ENCODE measurements around the gene RYR3.

RYR3 gene

DNA sequence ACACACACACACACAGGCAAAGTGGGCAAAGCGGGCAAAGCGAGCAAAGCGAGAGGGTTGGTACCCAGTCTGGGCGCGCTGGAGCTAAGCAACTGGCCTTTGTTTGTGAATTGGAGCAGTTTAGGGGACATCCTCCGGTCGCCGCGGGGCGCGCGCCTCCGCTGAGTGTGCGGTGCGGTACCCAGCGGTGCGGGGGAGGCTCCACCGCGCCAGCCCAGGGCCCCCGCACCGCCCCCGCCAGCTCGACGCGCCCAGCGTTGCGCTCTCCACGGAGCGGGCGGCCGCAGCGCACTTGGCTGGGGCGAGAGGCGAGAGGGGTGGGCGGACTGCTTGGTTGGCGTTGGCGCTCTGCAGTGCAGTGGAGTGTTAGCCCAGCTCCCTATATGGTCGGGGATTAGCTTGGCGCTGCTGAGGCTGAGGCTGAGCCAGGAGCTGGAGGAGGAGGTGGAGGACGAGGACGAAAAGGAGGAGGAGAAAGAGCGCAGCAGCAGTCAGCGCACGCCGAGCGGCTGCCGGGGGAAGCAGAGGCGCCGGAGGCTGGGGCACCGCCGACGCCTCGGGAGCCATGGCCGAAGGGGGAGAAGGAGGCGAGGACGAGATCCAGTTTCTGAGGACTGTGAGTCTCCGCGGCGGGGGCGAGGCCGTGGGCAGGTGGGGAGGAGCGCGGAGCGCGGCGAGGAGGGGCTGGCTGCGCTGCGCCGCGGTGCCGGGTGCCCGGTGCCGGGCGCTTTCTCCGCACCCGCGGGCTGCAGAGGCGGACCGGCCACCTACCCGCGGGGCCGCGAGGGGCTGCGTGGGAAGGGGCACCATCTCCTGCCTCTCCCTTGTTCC, at the start of gene RYR3:
Gene RYR3 (plus strand): TSS at position 487 of the 831 bp plus-strand sequence. CDS start 79 bp downstream, at position 566.
- no peak for DNase-seq (ENCODE audit: low read depth in 2 of 2)

DNA sequence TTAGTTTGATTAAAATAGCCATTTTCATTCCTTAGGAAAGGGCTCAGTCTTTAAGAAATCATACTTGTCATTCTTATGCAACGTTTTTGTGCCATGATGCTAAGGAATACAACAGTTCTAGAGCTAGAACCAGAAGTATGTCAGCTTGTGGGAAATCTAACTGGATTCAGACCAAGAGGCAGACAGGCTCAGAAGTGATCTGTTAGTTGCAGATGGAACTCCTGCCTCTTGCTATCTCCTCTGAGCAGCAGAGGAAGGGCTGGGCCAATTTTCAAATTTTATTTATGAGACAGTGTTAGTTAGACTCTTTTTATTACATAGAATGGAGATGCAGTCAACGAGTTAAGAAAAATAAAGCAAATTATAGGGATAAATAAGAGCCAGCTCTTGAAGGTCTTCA, 48.5 kb upstream of the RYR3 start:
- no peak for DNase-seq (ENCODE audit: low read depth in 2 of 2)

DNA sequence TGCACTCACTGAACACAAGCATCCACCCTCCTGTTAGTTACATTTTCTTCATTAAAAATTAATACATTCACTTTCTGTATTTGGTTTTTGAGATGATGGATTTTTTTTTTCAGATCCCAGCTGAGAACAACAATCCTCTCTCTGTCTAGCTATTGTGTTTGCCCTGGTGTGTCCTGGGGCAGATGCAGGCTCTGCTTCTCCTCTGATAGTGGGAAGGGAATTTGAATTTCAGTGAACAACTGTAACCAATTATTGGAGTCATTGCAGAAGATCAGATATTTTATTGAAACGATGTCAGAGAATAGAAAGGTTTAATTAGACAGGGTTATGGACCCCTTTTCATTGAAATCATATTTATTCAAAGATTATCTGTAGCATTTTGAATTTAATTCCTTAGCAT, 33.1 kb upstream of the RYR3 start:
- no peak for DNase-seq (ENCODE audit: low read depth in 2 of 2)

DNA sequence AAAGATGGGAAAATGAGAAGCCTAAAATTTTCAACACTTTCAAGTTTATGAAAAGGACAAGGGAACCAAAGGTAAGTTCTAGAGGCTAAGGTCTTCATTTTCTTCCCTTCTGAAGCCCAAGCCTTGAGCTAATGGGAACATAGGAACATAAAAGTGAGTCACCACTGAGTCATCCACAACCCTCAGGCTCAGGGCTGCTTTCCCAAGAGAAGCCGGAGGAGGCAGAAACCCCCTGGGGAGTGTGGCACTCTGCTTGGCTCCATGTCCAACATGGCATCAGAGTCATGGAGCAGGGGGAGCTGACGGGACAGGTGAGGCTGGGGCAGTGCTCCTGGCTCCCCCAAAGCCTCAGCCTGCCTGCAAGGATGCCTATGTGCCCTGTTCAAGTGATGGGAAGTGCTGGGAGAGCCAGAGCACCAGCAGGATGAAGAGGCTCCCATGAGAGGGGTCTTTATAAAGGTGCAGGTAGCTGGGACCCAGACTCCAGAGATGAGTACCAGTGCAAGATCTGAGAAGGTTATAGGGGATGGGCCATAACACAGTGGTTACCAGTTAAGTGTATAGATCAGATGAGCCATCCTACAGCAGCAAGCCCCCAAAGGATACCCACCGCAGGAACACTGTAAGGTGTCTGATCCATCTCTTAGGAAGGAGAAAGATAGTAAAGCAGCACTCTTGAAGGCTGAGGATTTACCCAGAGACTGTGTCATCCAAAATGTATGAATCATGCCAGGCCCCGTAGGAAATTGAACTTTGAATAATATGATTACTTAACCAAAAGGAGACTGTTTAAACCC, 31.8 kb upstream of the RYR3 start:
- no peak for DNase-seq (ENCODE audit: low read depth in 2 of 2)

DNA sequence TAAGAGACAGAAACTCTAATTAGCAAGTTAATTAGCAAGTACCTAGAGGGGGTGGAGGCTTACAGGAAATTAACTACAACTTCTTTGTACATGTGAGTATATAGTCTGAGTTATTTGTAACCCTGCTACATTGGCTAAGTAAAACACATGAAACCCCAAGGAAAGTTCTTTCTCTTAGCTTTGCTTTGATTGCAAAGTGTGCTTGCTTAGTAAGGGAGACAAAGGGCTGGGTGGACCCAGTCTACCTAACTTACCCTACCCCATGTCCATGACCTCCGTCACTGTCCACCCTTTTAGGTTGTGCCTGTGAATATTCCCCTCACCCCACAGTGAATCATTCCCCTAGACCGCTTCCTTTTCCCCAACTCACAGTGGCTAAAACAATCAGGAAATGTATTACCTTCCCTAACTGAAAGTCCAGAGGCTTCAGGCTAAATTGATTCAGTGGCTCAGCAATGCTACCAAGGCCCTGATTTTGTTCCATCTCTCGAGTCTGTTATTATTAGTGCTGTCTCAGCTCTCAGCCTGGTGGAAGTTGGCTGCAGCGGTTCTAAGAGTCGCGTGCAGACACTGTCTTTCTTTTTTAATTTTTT, 31.1 kb upstream of the RYR3 start:
- DNase-seq (ENCODE audit: low read depth in 2 of 2) = no peak

DNA sequence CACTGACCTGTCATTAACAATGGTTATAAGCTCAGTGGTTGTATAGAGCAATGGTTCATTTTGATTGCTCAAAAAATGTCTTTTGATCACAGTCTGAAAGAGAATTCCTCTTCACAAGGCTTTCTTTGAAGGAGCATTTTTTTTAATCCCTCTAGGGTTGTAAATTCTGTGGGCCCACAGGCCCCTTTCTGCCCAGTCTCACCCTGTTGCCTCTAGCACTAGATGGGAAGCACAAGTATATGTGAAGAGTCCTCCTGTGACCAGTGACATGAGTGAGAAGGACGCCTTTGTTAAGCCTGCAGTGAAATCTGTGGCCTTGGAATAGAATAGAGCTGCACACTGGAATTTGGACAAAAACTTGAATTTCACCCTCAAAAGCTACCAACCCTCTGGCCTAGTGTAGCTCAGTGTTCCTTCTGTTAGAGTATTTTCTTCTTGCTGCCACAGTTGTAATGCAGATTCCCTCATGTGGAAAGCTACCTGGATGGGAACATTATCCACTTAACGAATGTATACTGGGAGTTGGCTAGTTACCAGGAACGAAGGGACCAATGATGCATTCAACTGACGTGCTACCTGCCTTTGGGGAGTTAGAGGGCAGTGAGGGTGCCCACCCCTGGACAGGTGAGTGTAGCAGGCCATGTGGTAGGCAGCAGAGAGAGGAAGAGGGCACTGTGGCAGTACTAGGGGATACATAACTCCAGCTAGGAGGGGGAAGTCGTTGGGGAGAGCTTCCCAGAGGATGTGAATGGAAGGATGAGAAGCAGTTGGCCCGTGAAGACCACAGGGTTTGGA, 28.3 kb upstream of the RYR3 start:
- DNase-seq (ENCODE audit: low read depth in 2 of 2) = no peak

DNA sequence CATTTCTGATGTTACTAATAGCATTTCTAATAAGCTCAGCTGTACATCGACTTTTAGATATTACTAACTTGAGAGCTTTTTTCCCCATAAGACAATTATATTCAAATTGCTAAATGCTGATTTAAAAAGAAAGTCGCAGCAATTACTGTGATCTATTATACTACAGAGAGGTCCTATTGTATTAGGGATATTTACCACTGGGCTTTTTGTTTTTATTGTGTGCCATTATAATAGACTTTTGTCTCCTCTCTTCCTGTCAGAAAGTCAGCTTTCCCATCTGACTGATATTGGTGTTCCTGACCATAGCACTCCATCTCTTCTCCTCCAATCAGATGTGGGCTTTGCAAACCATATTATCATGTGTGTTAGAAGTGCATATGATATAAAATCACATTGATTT, 27.2 kb upstream of the RYR3 start:
- no peak for DNase-seq (ENCODE audit: low read depth in 2 of 2)

DNA sequence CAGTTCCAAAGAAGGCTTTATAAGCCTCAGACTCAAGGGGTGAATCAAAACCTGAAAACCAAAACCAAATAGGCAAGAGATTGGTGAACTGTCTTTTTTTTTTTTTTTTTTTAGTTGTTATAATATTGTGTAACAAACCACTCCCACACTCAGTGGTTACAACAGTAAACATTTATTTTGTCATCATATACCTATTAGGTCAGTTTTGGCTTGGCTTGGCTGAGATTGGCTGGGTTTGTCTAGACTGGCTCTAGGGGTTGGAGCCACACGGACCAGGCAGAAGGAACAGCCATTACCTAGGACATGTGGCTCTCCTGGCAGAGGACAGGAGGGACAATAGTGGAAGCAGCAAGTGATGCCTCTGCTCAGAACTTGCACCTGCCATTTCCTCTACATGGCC, 26.4 kb upstream of the RYR3 start:
- DNase-seq (ENCODE audit: low read depth in 2 of 2) = no peak

DNA sequence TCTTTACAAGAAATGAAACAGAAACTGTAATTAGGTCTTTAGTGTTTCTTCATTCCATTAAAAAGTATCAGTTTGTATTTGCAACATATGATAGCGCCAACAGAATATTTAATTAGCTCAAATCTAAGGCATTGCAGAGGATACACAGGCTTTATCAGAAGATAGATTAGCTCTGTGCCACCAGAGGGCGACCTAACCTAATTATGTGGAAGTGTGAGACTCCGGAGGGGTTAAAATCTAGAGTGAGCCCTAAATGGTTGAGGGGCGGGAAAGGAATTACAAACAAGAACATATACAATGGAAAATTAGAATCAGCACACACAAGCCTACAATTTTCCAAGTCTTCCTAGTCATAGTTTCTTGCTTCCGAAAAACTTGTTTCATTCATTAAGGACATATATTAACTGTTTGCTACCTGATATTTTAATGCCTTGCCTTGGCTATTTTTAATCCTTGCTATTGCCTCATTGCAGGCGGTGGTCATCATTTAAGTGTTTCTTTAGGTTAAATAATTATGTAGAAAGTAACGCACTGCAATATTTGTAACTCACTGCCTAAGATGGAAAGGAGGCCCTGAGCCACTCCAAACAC, 18.0 kb upstream of the RYR3 start:
- DNase-seq (ENCODE audit: low read depth in 2 of 2) = no peak

DNA sequence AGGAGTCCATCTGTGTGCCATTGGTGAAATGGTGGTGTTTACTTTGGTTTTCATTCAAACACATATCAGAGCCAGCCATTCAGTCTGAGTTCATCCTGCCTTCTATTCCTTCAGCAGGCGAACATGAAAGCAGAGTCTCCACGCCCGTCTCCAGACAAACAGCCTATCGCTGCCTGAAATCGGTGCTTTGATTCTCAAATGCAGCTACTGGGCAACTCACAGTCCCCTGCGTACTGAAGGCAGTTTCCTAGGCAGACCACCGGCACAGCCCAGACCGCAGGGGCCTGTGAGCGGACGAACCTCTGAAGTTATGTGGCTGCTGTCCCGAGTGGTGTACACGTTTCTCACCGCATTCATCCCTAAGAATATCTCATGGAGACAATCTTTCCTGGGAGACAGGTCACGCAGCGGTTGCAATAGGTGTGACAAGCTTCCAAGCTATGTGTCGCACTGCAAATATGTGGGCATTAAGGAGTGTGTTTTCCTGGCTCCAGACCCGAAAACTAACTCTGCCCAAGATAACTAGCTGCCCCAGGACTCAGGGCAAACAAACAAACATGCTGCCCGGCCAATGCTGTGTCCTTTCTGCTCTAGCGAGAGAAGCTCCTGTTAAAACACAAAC, 16.9 kb upstream of the RYR3 start:
- no peak for DNase-seq (ENCODE audit: low read depth in 2 of 2)

DNA sequence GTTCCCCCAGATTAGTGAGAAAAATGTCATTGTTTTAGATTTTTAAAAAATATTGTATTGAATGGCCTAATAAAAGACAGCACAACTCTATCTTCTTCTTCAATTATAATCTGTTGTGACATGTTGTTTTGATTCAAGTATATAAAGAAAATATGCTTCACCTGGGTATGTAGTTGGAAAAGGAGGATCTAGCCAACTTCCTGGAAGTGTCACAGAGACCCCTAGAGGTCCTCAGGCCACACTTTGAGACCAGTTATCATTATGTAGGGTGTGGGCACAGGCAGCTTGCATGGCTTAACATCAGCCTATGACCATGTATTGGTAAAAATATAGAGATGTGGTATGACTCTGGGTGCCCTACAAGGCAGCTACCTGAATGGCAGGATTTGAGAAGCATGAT, 14.7 kb upstream of the RYR3 start:
- no peak for DNase-seq (ENCODE audit: low read depth in 2 of 2)

DNA sequence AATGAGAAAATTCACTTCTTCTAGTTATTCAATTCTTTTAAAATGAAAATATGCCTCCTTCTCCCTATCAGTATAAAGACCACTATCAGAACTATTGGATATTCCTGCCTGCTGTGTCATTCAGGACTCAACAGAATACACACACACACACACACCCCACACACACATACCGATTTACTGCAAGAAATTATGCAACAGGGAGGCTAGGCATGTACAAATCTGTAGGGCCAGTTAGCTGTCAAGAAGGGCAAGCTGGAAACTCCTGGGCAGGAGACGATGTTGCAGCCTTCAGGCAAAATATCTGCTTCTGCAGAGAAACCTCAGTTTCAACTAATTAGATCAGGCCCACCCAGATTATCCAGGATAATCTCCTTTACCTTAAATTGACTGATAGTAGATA, 13.9 kb upstream of the RYR3 start:
- no peak for DNase-seq (ENCODE audit: low read depth in 2 of 2)

DNA sequence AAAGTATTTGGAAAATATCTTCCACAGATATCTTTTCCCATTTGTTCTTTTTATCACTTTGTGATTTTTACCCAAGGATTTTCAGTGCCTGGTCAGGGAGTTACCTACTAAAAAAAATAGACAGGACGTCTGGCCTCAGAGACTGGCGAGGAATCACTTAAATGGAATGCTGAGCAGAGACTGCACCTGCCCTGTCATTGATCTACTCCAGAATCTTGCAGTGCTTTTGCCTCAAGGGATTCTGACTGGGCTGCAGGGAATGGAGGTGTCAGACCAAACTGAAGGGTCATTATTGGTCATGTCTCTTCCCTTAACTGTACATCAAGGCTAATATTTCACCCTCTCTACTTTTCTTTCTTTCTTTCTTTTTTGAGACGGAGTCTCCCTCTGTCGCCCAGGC, 12.1 kb upstream of the RYR3 start:
- no peak for DNase-seq (ENCODE audit: low read depth in 2 of 2)

DNA sequence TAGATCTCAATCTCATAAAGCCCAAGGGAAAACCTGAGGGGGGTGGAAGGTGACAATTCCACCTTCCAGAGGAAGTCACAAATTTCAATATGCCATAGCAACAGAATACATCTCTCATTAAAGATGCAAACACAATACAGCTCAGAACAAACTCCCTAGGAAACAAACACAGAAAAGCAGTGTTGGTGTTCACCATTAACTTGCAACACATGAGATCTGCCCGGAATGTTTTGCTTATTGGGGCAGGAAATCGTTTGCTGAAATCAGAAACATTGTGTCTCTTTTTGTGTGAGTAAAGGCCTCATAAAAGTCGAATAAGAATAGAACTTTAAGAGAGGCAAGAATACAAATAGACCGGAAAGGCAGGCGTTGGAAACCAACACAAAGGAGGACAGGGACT, 5.8 kb upstream of the RYR3 start:
- DNase-seq (ENCODE audit: low read depth in 2 of 2) = no peak

DNA sequence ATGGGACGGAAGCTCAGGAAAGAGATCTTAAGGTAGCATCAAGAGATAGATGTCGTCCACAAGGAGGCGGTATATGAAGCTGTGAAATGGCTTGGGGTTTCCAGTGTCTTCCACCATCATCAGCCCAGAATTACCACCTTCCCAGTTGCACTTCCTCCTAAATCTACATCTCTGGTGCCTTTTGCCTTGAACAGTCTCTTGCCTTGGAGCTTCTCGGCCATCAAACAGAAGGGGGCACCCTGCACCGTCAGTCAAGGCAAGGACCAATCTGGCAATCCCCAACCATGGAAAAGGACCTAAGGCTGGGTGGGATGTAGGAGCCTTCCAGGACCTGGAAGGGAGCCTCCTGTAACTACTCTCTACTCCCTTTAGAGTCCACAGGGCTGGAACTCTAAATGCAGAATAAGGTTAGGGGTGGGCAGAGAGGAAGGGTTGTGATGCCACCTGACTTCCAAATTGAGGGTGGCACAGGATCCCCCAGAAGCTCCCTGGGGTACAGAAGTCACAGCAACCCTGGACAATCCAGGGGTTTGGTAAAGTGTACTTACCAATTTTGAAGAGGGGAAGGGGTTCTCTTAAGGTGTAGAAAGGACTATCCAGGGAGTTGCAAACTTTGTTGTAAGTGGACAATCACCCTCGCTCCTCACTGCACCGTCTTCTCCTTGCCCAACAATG, 1.0 kb upstream of the RYR3 start:
- DNase-seq (ENCODE audit: low read depth in 2 of 2) = no peak

DNA sequence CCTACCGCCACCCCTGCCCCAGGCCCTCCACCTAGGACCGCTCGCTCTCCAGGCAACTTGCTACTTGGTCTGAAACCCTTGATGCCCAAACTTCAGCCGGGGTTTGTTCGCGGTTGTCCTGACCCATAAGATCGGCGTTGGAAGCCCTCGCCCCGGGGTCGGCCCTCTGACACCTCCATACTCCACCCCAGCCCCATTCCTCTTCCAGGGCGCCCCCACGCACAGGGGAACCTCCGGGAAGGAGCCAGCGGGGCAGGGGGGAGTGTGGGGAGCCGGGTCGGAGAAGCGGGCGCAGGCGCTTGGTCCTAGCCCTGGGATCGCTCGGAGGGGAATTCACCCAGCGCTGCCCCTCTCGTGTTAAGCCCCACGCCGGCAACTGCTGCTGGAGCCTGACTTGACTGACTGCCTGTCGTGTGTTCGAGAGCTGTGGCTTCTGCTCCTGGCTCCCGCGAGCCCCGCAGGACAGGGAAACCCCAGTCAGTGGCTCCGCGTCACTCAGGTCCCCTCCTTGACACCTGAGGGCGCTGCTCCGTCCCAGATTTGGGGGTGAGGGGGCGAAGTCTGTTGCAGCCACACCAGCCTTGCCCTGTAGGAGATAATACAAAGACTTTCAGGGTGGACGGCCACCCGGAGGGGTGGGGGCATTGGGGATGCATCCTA, 675 bp downstream of the RYR3 start:
- DNase-seq (ENCODE audit: low read depth in 2 of 2) = no peak

DNA sequence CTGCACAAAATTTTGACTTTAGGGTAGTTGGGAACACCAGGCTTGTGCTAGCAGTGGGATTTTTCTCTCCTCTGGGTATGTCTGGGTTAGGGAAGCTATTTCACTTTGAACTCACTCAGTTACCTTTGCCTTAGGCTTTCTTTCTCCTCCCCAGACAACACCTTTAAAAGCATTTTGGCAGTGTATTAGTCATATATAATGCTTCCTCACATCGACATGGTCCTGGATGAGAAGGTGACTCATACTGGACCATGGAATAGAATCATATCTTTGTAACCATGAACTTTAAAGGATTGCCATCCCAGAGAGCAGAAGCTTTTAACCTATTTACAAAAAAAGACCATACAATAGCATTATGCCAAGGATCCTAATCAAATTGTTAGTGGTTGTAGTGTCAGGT, 2.7 kb downstream of the RYR3 start:
- no peak for DNase-seq (ENCODE audit: low read depth in 2 of 2)

DNA sequence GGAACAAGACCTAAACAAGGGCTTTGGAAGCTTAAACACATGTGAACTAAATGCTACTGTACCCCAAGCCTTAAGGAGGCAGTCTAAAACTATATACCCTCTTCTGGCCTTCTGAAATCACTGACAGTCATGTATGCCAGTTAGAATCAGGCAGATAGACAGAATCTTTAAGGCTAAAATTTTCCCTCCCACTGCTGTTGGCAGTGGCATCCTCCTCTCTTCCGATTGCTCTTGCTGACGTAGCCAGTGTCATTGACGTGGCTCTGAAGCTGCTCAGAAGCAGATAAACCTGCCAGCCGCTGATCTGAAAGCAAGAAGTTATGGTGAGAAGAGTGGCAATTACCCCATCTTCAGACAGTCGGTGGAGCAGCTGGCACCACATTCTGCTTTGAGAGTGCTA, 3.3 kb downstream of the RYR3 start:
- no peak for DNase-seq (ENCODE audit: low read depth in 2 of 2)

DNA sequence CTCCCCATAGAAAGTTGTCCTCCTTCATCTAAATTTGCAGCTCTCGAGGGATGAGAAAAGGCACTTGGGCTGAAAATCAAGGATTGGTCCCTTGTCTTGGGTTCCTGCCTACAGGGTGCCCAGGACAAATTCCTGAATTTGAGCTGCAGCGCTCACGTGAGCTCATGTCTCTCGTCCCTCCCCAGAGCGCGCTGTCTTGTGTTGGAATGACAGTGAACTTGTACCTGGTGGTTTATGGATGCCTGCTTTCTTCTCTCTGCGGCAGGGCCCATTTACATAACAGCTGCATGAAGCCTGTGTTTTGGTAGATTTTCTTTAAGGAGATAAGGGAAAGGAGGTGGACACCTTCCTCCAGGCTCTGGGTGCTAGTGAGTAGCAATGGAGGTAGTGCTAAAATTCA, 4.3 kb downstream of the RYR3 start:
- no peak for DNase-seq (ENCODE audit: low read depth in 2 of 2)

DNA sequence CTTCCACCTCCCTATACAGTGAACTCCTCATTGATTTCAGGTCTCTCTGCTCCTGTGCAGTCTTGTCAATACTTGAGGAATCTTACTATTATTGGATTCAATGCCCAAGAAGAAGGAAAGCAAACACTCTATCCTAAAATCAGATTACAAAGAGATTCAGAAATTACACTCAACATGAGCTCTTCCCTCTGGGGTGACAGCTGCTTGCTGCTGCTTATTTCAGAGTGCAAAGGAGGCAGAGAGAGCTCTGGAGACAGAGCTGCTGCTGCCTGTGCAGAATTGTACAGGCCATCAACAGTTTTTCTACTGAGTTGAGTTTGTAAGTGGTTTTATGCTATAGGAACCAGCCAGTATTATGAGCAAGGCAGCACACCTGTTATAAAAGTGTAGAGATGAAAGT, 7.1 kb downstream of the RYR3 start:
- DNase-seq (ENCODE audit: low read depth in 2 of 2) = no peak
